HG03439 (cell line): ENCODE results near the gene FAM135A.
"Not testable (repeated sequence)": the region's sequence is repeated elsewhere in the genome, so short reads cannot be mapped to it uniquely, and the experiment has no call there.

Experiments used
- ATAC-seq: cut with Tn5 transposase; IDR thresholded peaks from one replicate; pipeline ENCODE4 v1.9.1; 2021; ENCODE audit warnings: mild to moderate bottlenecking, moderate library complexity; ENCODE audit not compliant: unreplicated experiment

FAM135A gene

DNA sequence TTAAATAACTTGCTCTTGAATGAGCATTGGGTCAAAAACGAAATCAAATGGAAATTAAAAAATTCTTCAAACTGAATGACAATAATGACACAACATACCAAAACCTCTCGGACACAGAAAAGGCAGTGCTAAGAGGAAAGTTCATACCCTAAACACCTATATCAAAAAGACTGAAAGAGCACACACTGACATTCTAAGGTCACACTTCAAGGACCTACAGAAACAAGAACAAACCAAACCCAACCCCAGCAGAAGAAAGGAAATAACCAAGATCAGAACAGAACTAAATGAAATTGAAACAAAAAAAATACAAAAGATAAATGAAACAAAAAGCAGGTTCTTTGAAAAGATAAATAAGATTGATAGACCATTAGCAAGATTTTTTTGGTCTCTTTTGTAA is 194.1 kb downstream of the FAM135A start:
- not testable (repeated sequence) for ATAC-seq

DNA sequence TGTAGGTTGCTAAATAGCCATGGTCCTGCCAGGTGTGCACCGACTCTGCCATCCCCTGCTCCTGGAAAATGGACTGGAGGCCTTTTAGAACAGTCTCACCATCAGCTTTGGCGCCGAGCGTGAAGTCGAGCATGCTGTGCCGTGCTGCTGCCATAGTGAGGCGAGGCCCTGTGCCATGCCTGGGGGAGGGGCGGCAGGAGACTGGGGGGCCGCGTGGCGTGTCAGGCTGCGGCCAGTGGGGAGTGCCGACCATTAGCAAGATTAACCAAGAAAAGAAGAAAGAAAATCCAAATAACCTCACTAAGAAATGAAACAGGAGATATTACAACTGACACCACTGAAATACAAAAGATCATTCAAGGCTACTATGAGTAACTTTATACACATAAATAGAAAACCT is 195.9 kb downstream of the FAM135A start:
- ATAC-seq, result not testable (repeated sequence)
